Uterus (tissue), 4 donors: Measurements from ENCODE around the gene NOL4L. TPM values are rescaled to one million over a fixed set of nuclear protein-coding genes. Genes with fewer than 3 reads are reported as not detected.

ENCODE experiments used
- DNase-seq, 2 donors: peaks; one replicate each; pipeline ENCODE4 v3.0.0-alpha.2; 2019 to 2020
- H3K27ac ChIP-seq, 2 donors: fragments of 200-600 bp; sonication (generic); 1 replicate in 1 of 2; 2 replicates in 1 of 2; pipeline ENCODE4 v1.5.1; 2016 to 2018
- H3K27me3 ChIP-seq, 2 donors: fragments of 200-600 bp; sonication (generic); one replicate each; pipeline ENCODE4 v1.5.1; 2018 to 2019; ENCODE audit warnings: control low read depth in 1 of 2
- H3K36me3 ChIP-seq, 2 donors: fragments of 200-600 bp; sonication (generic); one replicate each; pipeline ENCODE4 v1.5.1; 2019; ENCODE audit warnings: control low read depth in 1 of 2
- H3K4me1 ChIP-seq, 2 donors: fragments of 200-600 bp; sonication (generic); one replicate each; pipeline ENCODE4 v1.5.1; 2018 to 2019; ENCODE audit warnings: control low read depth in 1 of 2
- H3K4me3 ChIP-seq, 2 donors: fragments of 200-600 bp; sonication (generic); 1 replicate in 1 of 2; 2 replicates in 1 of 2; pipeline ENCODE4 v1.5.1; 2018 to 2019; ENCODE audit warnings: mild to moderate bottlenecking in 1 of 2
- H3K9me3 ChIP-seq, 2 donors: fragments of 200-600 bp; sonication (generic); one replicate each; pipeline ENCODE4 v1.5.1; 2019; ENCODE audit warnings: control low read depth in 1 of 2
- POLR2A ChIP-seq, 2 donors: fragments of 450-650 bp; IDR thresholded peaks; one replicate each; pipeline ENCODE4 v1.6.1; 2016; ENCODE audit warnings: antibody characterized with exemption in 2 of 2, mild to moderate bottlenecking in 1 of 2, moderate library complexity in 1 of 2
- intact Hi-C: fragments of 100-400 bp; cut with DNase I; formaldehyde crosslinking; loops from one replicate; pipeline ENCODE4 v1.15.1; 2023; ENCODE audit warnings: low total_unique reads
- total RNA-seq, 4 donors: library from RNA; depleted of rRNA in 3 of 4; stranded (reverse); fragments of >200 nt in 3 of 4; gene quantifications; one replicate each; pipeline versions ENCODE4 v1.1.0 to v1.2.4, GENCODE V29; 2014 to 2023
- TF ChIP-seq, protein P1 (sequence below), 4 experiments: fragments of 200-600 bp in 2 of 4; fragments of 450-650 bp in 2 of 4; sonication (generic) in 2 of 4; IDR thresholded peaks; one replicate each; pipeline ENCODE4 v1.5.1; 2016 to 2019; ENCODE audit warnings: antibody characterized with exemption in 4 of 4, mild to moderate bottlenecking in 2 of 4, moderate library complexity in 1 of 4
- donor health status: DM: yes; HTN: yes; CAD: no.

The NOL4L gene
- total RNA-seq, 4 donors from 2014 or later: 6.2 to 31.1 (median 9.6) TPM

GRCh38 chr20:32558526-32558925 is 26.6 kb downstream of the NOL4L start:
- H3K36me3 ChIP-seq: no peaks in the 10 kb centered on the region
- intact Hi-C loops: no loop called here
- H3K4me3 ChIP-seq: no peak overlapping the region
- no peaks in the 10 kb centered on the region for H3K4me1 ChIP-seq
- peak in 1 of 2 donors; percentile 41 for DNase-seq
- TF ChIP-seq POLR2A (IDR thresholded peaks at IDR 0.05): no peak
- TF ChIP-seq, protein P1, sequence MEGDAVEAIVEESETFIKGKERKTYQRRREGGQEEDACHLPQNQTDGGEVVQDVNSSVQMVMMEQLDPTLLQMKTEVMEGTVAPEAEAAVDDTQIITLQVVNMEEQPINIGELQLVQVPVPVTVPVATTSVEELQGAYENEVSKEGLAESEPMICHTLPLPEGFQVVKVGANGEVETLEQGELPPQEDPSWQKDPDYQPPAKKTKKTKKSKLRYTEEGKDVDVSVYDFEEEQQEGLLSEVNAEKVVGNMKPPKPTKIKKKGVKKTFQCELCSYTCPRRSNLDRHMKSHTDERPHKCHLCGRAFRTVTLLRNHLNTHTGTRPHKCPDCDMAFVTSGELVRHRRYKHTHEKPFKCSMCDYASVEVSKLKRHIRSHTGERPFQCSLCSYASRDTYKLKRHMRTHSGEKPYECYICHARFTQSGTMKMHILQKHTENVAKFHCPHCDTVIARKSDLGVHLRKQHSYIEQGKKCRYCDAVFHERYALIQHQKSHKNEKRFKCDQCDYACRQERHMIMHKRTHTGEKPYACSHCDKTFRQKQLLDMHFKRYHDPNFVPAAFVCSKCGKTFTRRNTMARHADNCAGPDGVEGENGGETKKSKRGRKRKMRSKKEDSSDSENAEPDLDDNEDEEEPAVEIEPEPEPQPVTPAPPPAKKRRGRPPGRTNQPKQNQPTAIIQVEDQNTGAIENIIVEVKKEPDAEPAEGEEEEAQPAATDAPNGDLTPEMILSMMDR (IDR thresholded peaks at IDR 0.05): no peak
- H3K9me3 ChIP-seq: no peaks in the 10 kb centered on the region
- no peaks in the 10 kb centered on the region for H3K27me3 ChIP-seq
- H3K27ac ChIP-seq: no peak overlapping the region

DNA sequence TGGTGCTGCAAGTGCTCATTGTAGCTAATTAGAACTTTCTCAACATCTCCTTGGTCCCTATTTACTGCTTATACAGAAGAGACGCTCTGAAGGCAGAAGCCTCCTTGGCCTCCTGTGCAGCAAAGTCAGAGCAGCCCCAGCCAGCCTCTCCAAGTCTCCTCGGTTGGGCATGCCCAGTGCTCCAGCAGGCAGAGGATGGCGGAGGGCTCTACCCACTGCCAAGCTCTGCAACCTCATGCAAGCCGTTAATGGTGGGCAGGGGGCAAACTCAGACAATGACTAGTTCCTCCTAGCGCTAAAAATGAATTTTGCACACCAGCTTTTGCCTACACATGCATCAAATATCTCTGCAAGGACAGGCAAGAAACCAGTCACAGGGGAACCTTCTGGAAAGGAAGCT is 27.8 kb downstream of the NOL4L start:
- no peak for TF ChIP-seq POLR2A (IDR thresholded peaks at IDR 0.05)
- TF ChIP-seq, protein P1 (IDR thresholded peaks at IDR 0.05): no peak
- DNase-seq: no peak
- no peaks in the 10 kb centered on the region for H3K36me3 ChIP-seq
- H3K4me1 ChIP-seq: no peaks in the 10 kb centered on the region
- no peaks in the 10 kb centered on the region for H3K27me3 ChIP-seq
- no peaks in the 10 kb centered on the region for H3K9me3 ChIP-seq
- no peak overlapping the region for H3K4me3 ChIP-seq
- no peak overlapping the region for H3K27ac ChIP-seq
- intact Hi-C loops: no loop called here

DNA sequence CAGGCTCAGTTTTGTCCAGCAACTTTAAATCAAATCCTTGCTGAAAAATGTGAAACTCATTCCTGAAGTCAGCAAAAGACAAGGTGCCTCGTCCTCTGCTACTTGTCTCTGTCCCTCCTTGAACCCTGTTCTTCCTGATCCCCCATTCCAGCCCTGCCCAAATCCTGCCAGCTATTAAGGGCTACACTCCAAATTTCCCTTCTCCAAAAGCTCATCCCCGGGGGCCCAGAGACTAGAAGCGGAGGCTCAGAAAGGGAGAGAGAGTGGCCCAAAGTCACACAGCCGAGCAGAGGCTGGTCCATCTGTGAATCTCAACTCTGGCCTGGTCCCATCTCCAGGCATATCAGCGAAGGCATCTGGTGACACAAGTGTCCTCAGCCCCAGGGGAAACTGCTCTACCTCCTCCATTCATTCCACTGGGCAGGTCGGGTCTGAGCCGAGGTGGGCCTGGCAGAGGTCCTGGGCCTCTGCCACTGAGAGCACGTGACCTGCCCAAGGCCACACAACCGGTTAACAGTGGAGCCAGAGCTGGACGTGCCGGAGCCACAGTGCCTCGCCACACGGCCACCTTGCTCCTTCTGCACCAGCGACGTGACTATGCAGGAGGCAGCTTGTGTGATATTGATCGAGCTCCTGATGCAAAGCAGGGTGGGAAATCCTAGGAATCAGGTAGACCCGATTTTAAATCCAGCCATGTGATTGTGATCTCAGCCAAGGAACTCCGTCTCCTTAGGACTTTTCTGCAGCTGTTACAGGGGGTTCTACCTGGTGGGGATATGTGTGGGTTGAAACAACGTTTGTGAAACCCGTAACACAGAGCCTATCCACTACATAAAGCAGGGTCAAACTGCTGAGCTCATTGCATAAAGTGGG is 28.6 kb downstream of the NOL4L start:
- H3K9me3 ChIP-seq: no peaks in the 10 kb centered on the region
- H3K27ac ChIP-seq: no peak overlapping the region
- DNase-seq: no peak
- no peak overlapping the region for H3K4me3 ChIP-seq
- H3K36me3 ChIP-seq: no peaks in the 10 kb centered on the region
- H3K4me1 ChIP-seq: no peaks in the 10 kb centered on the region
- no peak for TF ChIP-seq POLR2A (IDR thresholded peaks at IDR 0.05)
- TF ChIP-seq, protein P1 (IDR thresholded peaks at IDR 0.05): no peak
- no peaks in the 10 kb centered on the region for H3K27me3 ChIP-seq
- intact Hi-C loops: no loop called here

GRCh38 chr20:32555584-32555983 is 29.5 kb downstream of the NOL4L start:
- intact Hi-C loops: no loop called here
- TF ChIP-seq, protein P1 (IDR thresholded peaks at IDR 0.05): no peak
- no peak for TF ChIP-seq POLR2A (IDR thresholded peaks at IDR 0.05)
- H3K27me3 ChIP-seq: no peaks in the 10 kb centered on the region
- no peaks in the 10 kb centered on the region for H3K4me1 ChIP-seq
- no peak for DNase-seq
- no peak overlapping the region for H3K4me3 ChIP-seq
- no peaks in the 10 kb centered on the region for H3K36me3 ChIP-seq
- H3K27ac ChIP-seq: no peak overlapping the region
- H3K9me3 ChIP-seq: no peaks in the 10 kb centered on the region

DNA sequence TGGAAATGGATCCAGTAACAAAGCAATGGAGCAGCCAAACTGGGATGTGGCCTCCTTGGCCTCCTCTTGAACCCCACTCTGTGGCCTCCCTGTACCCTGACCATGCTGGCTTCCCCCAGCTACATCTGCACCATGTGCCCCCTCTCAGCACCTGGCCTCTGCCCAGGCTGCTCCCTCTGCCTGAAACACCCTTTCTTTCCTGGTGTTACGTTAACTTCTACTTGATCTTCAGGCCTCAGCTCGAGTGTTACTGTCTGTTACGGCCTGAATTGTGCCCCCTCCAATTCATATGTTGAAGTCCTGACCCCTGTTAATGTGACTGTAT is 30.2 kb downstream of the NOL4L start:
- intact Hi-C loops: no loop called here
- H3K27me3 ChIP-seq: no peaks in the 10 kb centered on the region
- H3K4me1 ChIP-seq: no peaks in the 10 kb centered on the region
- no peaks in the 10 kb centered on the region for H3K9me3 ChIP-seq
- H3K4me3 ChIP-seq: no peak overlapping the region
- no peak overlapping the region for H3K27ac ChIP-seq
- no peaks in the 10 kb centered on the region for H3K36me3 ChIP-seq
- TF ChIP-seq, protein P1 (IDR thresholded peaks at IDR 0.05): no peak
- no peak for TF ChIP-seq POLR2A (IDR thresholded peaks at IDR 0.05)
- DNase-seq: no peak
